ENCODE data around the gene SUN3.

DNA sequence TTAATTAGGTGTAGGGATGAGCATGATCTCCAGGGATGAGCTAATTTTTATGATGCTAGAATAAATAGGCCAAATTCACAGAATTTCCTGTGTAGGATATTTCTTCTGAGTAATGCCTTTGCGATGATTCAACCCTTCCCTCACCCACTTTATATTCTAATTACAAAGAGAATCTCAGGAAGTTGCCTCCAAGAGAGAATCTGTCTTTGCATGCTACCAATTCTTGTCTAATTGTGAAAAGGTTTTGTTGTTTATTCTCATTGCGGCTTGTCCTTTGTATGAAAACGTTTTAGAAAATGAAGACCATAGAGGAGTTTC, 12.7 kb upstream of the SUN3 start:
- TF ChIP-seq, protein P1, sequence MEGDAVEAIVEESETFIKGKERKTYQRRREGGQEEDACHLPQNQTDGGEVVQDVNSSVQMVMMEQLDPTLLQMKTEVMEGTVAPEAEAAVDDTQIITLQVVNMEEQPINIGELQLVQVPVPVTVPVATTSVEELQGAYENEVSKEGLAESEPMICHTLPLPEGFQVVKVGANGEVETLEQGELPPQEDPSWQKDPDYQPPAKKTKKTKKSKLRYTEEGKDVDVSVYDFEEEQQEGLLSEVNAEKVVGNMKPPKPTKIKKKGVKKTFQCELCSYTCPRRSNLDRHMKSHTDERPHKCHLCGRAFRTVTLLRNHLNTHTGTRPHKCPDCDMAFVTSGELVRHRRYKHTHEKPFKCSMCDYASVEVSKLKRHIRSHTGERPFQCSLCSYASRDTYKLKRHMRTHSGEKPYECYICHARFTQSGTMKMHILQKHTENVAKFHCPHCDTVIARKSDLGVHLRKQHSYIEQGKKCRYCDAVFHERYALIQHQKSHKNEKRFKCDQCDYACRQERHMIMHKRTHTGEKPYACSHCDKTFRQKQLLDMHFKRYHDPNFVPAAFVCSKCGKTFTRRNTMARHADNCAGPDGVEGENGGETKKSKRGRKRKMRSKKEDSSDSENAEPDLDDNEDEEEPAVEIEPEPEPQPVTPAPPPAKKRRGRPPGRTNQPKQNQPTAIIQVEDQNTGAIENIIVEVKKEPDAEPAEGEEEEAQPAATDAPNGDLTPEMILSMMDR (IDR thresholded peaks at IDR 0.05) = no peak
- no peak for TF ChIP-seq POLR2A (IDR thresholded peaks at IDR 0.05)
- TF ChIP-seq EP300 (IDR thresholded peaks at IDR 0.05) = no peak
